Measurements from ENCODE around the gene LRRTM4.

DNA sequence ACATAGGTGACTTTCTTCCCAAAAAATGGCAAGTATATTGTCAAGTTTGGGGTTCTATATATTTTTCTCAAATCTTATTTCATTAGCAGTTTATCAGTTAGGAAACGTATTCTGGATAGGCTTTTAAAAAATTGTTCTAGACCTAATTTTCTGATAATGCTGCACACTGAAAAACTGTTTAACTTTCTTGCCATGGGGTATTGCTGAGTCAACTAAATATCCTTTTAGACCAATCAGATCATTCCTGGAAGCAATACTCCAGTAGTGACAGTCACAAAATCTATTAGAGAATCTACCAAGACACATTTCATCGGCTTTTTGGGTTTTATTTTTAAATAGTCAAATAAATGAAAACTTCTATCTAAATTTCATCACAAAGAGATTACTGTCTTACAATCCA lies 440.6 kb downstream of the LRRTM4 start:
- TF ChIP-seq, protein P1, sequence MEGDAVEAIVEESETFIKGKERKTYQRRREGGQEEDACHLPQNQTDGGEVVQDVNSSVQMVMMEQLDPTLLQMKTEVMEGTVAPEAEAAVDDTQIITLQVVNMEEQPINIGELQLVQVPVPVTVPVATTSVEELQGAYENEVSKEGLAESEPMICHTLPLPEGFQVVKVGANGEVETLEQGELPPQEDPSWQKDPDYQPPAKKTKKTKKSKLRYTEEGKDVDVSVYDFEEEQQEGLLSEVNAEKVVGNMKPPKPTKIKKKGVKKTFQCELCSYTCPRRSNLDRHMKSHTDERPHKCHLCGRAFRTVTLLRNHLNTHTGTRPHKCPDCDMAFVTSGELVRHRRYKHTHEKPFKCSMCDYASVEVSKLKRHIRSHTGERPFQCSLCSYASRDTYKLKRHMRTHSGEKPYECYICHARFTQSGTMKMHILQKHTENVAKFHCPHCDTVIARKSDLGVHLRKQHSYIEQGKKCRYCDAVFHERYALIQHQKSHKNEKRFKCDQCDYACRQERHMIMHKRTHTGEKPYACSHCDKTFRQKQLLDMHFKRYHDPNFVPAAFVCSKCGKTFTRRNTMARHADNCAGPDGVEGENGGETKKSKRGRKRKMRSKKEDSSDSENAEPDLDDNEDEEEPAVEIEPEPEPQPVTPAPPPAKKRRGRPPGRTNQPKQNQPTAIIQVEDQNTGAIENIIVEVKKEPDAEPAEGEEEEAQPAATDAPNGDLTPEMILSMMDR (IDR thresholded peaks at IDR 0.05) = no peak
- no peak for TF ChIP-seq EZH2 (IDR thresholded peaks at IDR 0.05; ENCODE audit: borderline replicate concordance, insufficient read depth, low read depth, low read length, poor library complexity, severe bottlenecking)
